ENCODE data around the gene FTCD. TPM values are rescaled to one million over a fixed set of nuclear protein-coding genes. Genes with fewer than 3 reads are reported as not detected.
A peak's percentile ranks its signal among the peaks of the same experiment; 100 is the strongest.

The FTCD gene
- total RNA-seq, 1 experiment from 2014 or later: 6.7 TPM

DNA sequence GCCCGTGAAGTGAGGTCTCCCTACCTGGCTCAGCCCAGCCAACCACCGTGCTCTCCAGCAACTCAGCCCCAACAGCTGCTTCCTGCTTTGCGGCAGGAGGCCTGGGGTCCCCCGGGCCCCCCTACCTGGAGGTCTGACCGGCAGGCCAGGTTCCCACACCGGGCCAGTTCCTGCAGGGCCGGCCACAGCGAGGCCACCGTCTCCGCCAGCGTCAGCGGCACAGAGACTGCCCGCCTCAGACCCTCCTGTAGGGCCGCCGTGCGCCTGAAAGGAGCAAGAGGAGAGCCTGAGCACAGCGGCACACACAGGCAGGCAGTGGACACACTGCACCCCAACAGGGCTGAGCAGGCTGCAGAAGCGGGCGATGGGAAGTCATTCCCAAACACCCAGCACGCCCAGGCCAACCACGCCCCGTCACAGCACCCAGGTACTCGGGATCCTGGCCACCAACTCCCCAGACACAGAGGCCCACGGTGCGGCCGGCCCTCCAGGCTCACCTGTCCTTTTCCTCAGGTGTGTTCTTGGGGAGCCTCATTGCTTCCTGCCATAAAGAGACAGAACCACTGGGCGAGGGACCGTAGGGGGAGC is 16.9 kb downstream of the FTCD start:
- no peaks in the 10 kb centered on the region for H3K79me2 ChIP-seq (ENCODE audit: insufficient read depth, low read length)
- no peaks in the 10 kb centered on the region for H4K20me1 ChIP-seq (ENCODE audit: control insufficient read depth, insufficient read depth, insufficient read length)
- TF ChIP-seq, protein P1, sequence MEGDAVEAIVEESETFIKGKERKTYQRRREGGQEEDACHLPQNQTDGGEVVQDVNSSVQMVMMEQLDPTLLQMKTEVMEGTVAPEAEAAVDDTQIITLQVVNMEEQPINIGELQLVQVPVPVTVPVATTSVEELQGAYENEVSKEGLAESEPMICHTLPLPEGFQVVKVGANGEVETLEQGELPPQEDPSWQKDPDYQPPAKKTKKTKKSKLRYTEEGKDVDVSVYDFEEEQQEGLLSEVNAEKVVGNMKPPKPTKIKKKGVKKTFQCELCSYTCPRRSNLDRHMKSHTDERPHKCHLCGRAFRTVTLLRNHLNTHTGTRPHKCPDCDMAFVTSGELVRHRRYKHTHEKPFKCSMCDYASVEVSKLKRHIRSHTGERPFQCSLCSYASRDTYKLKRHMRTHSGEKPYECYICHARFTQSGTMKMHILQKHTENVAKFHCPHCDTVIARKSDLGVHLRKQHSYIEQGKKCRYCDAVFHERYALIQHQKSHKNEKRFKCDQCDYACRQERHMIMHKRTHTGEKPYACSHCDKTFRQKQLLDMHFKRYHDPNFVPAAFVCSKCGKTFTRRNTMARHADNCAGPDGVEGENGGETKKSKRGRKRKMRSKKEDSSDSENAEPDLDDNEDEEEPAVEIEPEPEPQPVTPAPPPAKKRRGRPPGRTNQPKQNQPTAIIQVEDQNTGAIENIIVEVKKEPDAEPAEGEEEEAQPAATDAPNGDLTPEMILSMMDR (conservative IDR thresholded peaks at IDR 0.05): no peak
- WGBS (ENCODE audit: extremely low coverage, insufficient read length, low lambda C conversion rate): no CpG with 5 or more reads among the region's 28 CpGs
- no peak overlapping the region for H2BK12ac ChIP-seq (ENCODE audit: insufficient read length, low read depth, low read length)
- no peak overlapping the region for H3K23ac ChIP-seq (ENCODE audit: insufficient read length, low read depth, low read length)
- Mint-ChIP-seq H3K4me3 (no peak overlapping the region), H3K27ac (peak overlapping the region in 1 of 3 experiments; percentile 31; a peak in 1 of 7 replicates), H3K36me3 (ENCODE audit: insufficient read depth in 1 of 3, low read depth in 3 of 3) (peaks cover 6 to 7% (median 7%) of the 10 kb centered on the region in 3 experiments; a peak in 5 of 7 replicates), H3K9me3 (no peaks in the 10 kb centered on the region), H3K27me3 (ENCODE audit: low read depth) (peaks cover 36% of the 10 kb centered on the region), H3K4me1 (peaks cover 22 to 27% of the 10 kb centered on the region in 2 experiments)
- H3K14ac ChIP-seq (ENCODE audit: insufficient read depth, low read length): no peak overlapping the region
- H3K9me3 ChIP-seq (ENCODE audit: control insufficient read depth, low read depth, low read length): no peaks in the 10 kb centered on the region
- H4K5ac ChIP-seq (ENCODE audit: insufficient read length, low read depth, low read length): no peak overlapping the region
- no peaks in the 10 kb centered on the region for H3K4me1 ChIP-seq (ENCODE audit: insufficient read depth, low read length)
- H3K79me1 ChIP-seq (ENCODE audit: insufficient read depth, low read depth, low read length, poor library complexity, severe bottlenecking): no peaks in the 10 kb centered on the region
- no peak overlapping the region for H2BK20ac ChIP-seq (ENCODE audit: low read depth, low read length, poor library complexity, severe bottlenecking)
- H3K27me3 ChIP-seq (ENCODE audit: insufficient read depth, low read length): no peaks in the 10 kb centered on the region; the same call in 1 of the 2 replicates
- no peak for DNase-seq
- no peak overlapping the region for H3K4me2 ChIP-seq (ENCODE audit: insufficient read depth, insufficient read length, low read length)
- H4K8ac ChIP-seq (replicated peaks; ENCODE audit: insufficient read length, low read depth, low read length): no peak overlapping the region
- no peak overlapping the region for H3K27ac ChIP-seq (ENCODE audit: insufficient read length, low read depth, low read length)
- H2BK5ac ChIP-seq (ENCODE audit: insufficient read length, low read length): no peak overlapping the region
- no peak overlapping the region for H3K56ac ChIP-seq (ENCODE audit: insufficient read length, low read depth, low read length)
- H2AK5ac ChIP-seq (ENCODE audit: insufficient read length, low read length): no peak overlapping the region
- H3K9ac ChIP-seq (ENCODE audit: extremely low read depth, insufficient read length, low read length): no peak overlapping the region
- H2AFZ ChIP-seq (ENCODE audit: low read length): no peak overlapping the region
- H2BK120ac ChIP-seq (ENCODE audit: low read depth, low read length, poor library complexity, severe bottlenecking): no peak overlapping the region
- H3K4ac ChIP-seq (ENCODE audit: low read depth, low read length): no peak overlapping the region
- H3K23me2 ChIP-seq (ENCODE audit: insufficient read length, low read depth, low read length, poor library complexity, severe bottlenecking): no peaks in the 10 kb centered on the region
- no peak overlapping the region for H4K91ac ChIP-seq (ENCODE audit: insufficient read length, low read depth, low read length)
- no peak overlapping the region for H3T11ph ChIP-seq (ENCODE audit: low read length)
- no peak overlapping the region for H3K18ac ChIP-seq (ENCODE audit: insufficient read length, low read depth, low read length)
- H2BK15ac ChIP-seq (ENCODE audit: low read depth, low read length): no peak overlapping the region
